Body of pancreas (tissue), 4 donors: Measurements from ENCODE around the gene PSD2.

Experiments used
- POLR2A ChIP-seq, 3 donors: fragments of 450-650 bp; IDR thresholded peaks; one replicate each; pipeline ENCODE4 v1.6.1; 2016; ENCODE audit warnings: antibody characterized with exemption in 3 of 3, mild to moderate bottlenecking in 2 of 3
- TF ChIP-seq, protein P1 (sequence below), 7 experiments: fragments of 450-650 bp in 4 of 7; fragments of 200-600 bp in 3 of 7; sonication (generic) in 3 of 7; IDR thresholded peaks; one replicate each; pipeline ENCODE4 v1.5.1; 2016 to 2019; ENCODE audit warnings: antibody characterized with exemption in 7 of 7

DNA sequence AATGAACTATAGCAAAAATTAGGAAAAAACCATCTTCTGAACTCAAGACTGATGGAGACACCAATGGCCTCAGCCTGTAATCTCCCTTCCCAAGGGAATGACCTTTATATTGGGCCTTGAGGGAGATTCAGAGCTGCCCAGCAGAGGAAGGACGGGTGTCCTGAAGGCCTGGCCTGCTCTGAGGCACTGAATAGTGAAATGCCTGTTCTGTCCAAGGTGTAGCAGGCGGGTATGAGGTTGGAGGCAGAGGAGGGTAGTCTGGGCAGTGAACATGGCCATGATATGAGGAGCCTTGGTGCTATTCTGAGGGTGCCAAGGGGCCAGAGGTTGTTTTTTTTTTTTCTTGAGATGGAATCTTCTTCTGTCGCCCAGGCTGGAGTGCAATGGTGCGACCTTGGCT, 25.0 kb downstream of the PSD2 start:
- TF ChIP-seq, protein P1, sequence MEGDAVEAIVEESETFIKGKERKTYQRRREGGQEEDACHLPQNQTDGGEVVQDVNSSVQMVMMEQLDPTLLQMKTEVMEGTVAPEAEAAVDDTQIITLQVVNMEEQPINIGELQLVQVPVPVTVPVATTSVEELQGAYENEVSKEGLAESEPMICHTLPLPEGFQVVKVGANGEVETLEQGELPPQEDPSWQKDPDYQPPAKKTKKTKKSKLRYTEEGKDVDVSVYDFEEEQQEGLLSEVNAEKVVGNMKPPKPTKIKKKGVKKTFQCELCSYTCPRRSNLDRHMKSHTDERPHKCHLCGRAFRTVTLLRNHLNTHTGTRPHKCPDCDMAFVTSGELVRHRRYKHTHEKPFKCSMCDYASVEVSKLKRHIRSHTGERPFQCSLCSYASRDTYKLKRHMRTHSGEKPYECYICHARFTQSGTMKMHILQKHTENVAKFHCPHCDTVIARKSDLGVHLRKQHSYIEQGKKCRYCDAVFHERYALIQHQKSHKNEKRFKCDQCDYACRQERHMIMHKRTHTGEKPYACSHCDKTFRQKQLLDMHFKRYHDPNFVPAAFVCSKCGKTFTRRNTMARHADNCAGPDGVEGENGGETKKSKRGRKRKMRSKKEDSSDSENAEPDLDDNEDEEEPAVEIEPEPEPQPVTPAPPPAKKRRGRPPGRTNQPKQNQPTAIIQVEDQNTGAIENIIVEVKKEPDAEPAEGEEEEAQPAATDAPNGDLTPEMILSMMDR (IDR thresholded peaks at IDR 0.05): no peak
- no peak for TF ChIP-seq POLR2A (IDR thresholded peaks at IDR 0.05)
